ENCODE data around the gene ADAMTSL1.

The ADAMTSL1 gene

DNA sequence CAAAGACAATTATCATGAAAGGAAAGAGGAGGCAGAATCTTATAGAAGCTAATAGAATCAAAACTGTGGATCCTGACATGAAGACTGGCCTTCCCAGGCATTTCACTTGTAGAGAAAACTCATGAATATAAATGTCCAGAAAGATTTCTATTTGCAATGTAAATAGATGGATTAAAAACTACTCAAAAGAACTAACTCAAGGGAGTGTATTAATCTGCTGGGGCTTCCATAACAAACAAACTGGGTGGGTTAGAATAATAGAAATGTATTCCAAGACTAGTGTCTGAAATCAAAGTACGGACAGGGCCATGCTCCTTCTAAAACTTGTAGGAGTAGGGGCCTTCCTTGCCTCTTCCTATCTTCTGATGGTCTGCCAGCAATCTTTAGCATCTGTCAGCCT, 267.4 kb downstream of the ADAMTSL1 start:
- no peak for DNase-seq (ENCODE audit: low read depth)

DNA sequence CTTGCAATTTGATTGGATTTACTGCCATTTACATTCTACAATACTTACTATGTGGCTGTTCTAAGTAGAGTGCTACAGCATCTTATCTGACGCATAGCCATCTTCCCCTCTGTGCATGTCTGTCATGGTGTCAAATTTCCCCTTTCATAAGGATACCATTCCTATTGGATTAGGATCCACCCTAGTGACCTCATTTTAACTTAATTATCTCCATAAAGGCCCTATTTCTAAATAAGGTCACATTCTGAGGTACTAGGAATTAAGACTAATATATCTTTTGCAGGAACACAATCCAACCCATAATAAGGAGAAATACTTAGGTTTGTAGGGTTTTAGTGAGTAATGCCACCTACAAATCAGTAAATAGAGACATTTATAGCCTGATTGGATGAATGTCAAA, 268.0 kb downstream of the ADAMTSL1 start:
- DNase-seq (ENCODE audit: low read depth): peak; percentile 18

DNA sequence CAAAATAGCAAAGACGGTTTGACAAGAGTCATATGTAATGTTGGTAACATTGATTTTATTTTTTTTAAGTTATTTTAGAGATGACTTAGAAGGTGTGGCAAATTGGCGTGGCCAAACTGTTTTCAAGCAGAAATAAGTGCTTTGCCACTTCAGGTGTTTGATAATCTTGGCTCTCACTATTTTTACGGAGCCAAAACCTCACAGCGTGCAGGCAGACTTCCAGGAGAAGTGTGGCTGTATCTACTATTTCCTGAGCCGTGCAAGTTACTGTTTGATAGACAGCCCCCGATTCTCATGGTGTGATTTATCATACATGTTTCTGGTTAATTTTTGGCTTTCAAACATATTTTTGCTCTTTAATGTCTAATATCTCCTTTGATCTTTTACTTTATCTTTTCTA, 269.5 kb downstream of the ADAMTSL1 start:
- no peak for DNase-seq (ENCODE audit: low read depth)

GRCh38 chr9:18743971-18744370, 270.0 kb downstream of the ADAMTSL1 start:
- peak; percentile 57 for DNase-seq (ENCODE audit: low read depth)

DNA sequence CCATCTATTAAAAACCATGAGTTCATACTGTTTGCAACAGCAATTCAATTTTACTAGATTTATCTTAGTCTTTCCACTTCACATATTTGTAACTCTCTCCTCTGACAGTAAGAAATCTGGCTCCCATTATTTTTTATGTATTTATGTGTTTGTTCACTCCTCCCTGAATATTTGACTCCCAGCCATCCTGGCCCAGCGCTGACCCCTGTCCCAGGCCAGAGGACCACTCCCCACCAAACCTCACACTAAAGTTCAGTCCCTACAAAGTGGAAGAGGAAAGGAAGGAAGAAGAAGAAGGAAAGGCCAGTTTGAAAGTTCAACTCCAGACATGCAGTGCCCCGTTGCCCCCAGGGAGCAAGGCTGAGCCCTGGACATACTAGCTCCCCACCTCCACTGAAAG, 271.8 kb downstream of the ADAMTSL1 start:
- no peak for DNase-seq (ENCODE audit: low read depth)

DNA sequence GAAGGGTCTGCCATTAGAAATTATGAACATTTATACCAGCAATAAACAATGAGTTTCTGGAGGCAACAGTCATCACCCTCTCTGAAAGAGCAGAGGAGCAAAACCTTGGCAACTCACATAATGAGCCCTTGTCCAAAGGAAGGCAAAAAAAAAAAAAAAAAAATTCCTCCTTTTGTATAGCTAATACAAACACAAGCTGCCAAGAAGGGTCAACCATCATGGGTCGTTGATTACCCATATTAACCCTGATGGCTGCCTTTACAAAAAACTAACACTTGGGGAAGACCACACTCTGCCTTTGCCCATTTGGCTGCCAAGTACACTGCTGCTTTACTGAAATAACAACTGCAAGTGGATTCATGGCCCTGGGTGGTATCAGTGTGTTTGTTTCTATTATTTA, 272.7 kb downstream of the ADAMTSL1 start:
- DNase-seq (ENCODE audit: low read depth): no peak

DNA sequence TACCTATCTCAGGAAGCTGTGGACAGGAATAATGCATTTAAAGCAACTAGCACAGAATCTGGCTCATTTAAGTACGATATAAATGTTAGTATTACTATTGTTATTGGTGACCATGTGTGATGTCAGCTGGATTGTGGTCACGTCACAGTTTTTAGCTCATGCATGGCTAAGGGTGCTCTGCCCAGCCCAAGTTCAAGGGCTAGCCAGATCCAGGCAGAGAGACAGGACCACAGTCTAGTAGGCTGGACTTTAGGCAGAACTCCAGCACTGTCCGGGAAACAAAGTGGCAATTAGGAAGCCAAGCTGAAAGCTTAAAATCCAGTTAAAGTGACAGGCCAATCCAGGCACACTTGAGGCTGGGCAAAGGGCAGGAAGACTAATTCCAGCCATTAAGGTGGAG, 273.6 kb downstream of the ADAMTSL1 start:
- DNase-seq (ENCODE audit: low read depth): no peak

- no peak for DNase-seq (ENCODE audit: low read depth)
Measured at GRCh38 chr9:18748251-18748701, 274.3 kb downstream of the ADAMTSL1 start.

GRCh38 chr9:18749711-18750110, 275.8 kb downstream of the ADAMTSL1 start:
- DNase-seq (ENCODE audit: low read depth): no peak

- DNase-seq (ENCODE audit: low read depth): no peak
Measured at GRCh38 chr9:18753904-18754303, 280.0 kb downstream of the ADAMTSL1 start.

- no peak for DNase-seq (ENCODE audit: low read depth)
Measured at GRCh38 chr9:18754537-18754936, 280.6 kb downstream of the ADAMTSL1 start.

DNA sequence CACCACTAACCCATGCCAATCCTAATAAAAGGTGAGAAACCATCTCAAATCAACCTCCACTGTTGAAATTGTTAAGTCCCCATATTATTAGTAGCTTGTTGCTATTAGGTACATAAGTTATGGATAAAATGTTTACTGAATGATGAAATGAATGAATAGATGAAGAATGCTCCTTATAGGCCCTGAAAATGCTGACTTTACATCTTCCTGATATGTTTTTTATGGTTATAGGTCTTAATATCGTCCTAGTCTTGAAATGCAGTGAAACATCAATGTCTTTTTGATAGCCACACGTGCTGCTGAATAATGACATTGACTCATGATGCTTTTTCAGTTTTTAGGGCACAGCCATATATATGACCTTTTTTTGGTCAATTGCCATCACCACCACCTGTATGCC, 281.3 kb downstream of the ADAMTSL1 start:
- no peak for DNase-seq (ENCODE audit: low read depth)

DNA sequence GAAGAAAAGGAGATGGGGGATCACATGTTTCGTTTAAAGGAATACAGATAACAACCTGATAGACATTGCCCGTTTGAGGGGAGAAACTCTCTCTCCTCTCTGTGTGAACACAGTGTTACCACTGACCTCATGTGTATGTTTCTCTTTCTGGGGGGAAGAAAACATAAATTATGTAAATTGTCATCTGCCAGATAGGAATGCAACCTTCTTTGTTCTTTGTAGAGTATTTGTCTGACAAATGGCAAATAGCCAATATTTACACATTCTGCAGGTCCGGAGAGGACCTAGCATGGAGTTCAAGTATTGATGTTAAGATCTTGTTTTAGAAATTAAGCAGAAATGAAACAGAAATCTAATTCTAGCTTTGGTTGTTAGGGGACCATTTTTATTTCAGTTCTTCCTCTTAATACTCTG, 282.8 kb downstream of the ADAMTSL1 start:
- DNase-seq (ENCODE audit: low read depth): no peak

DNA sequence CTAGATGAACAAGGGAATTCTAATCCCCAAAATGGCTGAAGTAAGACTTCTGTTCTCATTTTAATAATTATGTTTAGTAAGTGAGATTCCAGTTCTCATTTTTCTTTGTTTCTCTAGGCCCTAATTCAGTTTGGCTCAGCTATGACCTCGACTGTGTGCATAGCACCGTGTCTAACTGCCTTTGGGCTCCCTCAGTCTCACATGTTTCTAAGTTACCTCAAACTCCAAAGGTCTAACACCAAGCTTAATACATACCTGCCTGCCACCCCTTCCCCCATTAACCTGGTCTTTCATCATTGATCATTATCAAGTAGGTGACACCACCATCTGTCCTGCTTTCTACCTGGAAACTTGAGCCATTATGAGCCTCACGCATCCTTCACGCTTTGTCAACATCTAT, 285.9 kb downstream of the ADAMTSL1 start:
- DNase-seq (ENCODE audit: low read depth): no peak

DNA sequence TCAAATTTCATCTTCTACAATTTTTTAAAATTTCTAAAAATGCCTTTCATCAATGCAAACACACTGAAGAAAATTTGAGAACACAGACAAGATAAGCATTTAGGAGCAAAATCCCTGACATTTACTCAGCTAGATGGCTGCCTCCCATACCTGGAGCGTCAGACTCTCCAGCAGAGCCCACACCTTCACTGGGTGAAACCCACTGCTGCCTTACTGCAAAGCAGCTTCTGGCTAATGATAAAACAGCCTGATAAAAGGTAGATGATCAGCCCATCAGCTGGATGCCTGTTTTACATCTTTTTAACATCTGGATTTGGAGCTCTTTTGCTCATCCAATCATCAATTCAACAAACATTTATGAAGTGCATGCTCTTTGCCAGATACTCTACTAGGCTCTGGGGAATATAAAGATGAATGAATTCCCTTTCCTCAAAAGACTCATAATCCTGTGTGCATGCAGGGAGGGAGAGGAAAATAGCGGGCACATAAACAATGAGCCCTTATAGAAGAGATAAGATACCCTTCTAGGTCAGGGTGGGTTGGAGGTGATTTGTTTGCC, 287.9 kb downstream of the ADAMTSL1 start:
- DNase-seq (ENCODE audit: low read depth): no peak

- DNase-seq (ENCODE audit: low read depth): peak; percentile 21
Measured at GRCh38 chr9:18766989-18767550, 293.1 kb downstream of the ADAMTSL1 start.

GRCh38 chr9:18768951-18769622, 295.1 kb downstream of the ADAMTSL1 start:
- DNase-seq (ENCODE audit: low read depth): no peak

DNA sequence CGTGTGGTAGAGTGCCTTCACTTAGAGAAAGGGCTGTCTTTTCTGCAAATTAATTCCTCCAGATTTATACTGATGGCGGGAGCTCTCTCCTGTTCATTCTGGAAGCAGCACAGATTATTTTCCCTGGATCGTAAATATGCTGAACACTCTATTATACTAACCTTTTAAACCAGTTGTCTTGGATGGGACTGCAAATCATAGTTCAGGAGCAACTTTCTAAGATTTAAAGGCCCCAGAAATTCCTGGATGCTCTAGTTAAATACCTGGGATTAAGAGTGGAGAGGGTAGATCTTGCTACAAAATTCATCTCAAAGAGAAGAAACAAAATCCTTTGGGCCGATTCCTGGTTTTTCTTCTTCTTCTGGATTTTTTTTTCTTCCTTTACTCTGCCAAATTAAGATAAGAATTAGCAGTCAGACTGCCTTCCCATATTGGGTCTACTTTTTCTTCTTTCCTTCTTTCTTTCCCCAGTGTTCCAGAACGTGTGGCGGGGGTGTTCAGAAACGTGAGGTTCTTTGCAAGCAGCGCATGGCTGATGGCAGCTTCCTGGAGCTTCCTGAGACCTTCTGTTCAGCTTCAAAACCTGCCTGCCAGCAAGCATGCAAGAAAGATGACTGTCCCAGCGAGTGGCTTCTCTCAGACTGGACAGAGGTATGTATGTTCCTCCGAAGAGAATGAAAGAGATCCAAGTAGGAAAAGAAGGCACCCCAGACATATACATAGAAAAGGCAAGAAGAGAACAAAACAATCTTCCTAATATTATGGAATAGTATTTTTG, 296.4 kb downstream of the ADAMTSL1 start:
- DNase-seq (ENCODE audit: low read depth): no peak

GRCh38 chr9:18771011-18771410, 297.1 kb downstream of the ADAMTSL1 start:
- DNase-seq (ENCODE audit: low read depth): no peak

DNA sequence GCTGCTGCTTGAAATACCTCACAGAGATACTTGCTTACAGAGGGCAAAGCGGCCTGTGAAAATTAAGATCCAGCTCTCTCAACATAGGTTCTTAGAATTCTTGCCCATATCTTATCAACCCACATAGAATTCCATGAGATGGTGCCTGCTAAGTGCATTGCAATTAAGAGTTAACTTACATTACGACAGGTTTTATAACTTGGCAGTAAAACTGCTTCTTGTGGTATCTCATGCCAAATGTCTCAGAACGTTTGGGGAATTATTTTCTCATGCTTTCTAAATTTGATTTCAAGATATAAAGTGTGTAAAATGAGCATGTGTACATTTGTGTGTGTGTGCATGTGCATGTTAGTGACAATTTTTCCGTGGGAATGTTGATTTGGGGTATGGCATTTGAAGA, 297.8 kb downstream of the ADAMTSL1 start:
- no peak for DNase-seq (ENCODE audit: low read depth)

GRCh38 chr9:18775241-18775640, 301.3 kb downstream of the ADAMTSL1 start:
- DNase-seq (ENCODE audit: low read depth): no peak

DNA sequence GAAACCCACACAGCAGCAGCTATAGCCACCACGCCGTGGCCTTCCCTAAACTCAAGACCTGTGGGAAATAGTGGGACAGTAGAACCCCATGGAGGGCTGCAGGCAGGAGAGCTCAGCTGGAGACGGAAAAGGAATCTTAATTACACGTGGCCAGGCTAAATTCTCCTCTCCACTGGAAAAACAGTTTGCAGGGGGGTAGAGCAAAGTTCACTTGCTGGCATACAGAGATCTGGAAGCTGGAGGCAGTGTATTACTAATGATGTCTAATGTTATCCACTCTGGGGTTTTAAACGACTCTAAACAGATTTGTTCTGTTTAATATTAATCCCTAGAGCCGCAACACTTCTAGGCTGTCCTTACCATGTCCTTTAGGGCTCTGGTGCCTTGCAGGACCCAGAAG, 302.0 kb downstream of the ADAMTSL1 start:
- no peak for DNase-seq (ENCODE audit: low read depth)

Data from EH (cell line).